Activated naive CD4-positive, alpha-beta T cell treated with Interleukin-2 at 50 U/mL for 16 hours (primary cell): ENCODE data around the gene CAND2.

Experiments used
- DNase-seq: peaks from one replicate; pipeline ENCODE4 v3.0.0-alpha.2; 2020

CAND2 gene

DNA sequence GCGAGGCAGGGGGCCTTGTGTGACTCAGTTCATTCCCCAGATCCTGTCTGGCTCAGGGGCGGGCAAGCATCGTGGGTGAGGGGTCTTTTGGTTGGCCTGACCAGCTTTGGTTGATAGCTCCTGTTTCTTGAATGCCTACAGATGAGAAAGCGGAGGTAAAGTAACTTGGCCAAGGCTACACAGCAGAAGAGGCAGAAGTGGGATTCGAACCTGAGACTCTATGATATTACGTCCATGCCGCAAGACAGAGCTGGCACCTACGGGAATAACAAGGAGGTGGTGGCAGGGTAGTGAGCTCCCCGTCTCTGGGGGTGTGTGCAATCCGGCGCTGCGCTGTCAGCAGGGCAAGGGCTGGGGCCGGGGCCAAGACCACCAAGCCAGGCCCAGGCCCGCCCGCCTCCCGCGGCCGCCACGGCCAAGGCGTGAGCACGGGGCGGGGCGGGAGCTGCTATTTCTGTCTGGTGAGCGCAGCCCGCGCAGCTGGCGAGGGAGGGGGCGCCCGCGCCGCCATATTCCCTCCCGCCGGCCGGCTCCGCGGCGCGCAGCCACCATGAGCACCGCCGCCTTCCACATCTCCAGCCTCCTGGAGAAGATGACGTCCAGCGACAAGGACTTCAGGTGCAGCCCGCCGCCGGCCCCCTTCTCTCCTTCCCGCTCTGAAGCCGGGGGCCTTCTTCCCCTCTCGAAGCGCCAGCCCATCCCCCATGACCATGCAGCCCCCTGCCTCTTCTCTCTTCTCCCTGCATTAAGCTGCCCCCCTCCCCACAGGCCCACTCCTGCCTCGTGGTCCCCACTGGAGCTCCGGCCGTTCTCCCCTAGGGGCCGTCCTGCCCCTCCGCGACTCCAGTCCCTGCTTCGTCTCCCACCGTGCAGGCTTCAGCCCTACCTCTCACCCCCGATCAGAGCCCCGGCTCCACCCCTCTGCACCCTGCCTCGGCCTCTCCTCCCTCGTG lies at the start of gene CAND2:
Gene CAND2 (plus strand): TSS at position 510 of the 953 bp plus-strand sequence. CDS start 41 bp downstream, at position 551.
- DNase-seq, result peak; percentile 44

DNA sequence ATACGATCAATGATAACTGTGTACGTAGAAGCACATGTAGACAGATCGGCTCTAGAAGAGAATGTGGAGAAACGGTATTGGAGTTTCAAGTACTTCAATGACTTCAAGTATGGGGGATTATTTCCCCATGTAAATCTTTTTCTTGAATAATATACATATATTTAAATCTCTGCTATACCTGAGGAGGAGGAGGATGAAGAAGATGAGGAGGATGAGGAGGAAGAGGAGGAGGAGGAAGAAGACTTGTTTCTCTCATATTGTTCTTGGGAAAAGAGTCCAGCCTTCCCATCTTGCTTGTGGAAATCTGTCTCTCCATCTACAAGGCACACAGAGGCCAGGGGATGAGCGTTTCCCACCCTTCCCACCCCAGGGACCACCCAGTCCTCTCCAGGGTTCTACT lies 48.0 kb upstream of the CAND2 start:
- DNase-seq, result no peak

DNA sequence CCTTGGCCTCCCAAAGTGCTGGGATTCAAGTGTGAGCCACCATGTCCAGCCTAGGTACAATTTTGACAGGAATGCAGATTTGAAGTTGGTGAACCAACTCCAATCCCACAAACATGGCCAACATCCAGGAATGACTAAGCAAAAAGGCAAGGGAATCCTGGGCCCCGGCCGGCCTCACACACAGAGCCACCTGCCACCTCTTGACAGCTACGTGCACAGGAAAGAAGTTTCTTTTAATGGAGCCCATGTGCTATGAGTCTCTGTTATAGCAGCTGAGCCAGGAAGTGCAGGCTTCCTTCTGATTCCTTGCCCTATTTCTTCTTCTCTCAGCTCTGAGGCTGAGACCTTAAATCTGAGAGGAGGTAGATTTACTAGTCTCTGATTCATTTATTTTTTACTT lies 46.3 kb upstream of the CAND2 start:
- DNase-seq, result no peak

DNA sequence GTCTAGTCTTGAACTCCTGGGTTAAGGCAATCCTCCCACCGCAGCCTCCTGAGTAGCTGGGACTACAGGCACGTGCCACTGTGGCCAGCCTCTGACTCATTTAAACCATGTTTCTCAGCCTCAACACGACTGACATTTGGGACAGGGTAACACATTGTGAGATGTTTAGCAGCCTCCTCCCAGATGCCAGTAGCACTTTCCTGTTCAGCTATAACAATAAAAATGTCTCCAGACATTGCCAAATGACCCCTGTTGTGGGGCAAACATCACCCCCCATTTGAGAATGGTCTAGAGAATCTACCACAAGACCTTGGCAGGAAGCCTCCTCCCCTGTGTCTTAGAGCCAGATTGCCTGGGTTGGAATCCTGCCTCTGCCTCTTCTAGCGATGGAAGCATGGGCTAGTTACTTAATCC lies 45.8 kb upstream of the CAND2 start:
- peak; percentile 32 for DNase-seq

DNA sequence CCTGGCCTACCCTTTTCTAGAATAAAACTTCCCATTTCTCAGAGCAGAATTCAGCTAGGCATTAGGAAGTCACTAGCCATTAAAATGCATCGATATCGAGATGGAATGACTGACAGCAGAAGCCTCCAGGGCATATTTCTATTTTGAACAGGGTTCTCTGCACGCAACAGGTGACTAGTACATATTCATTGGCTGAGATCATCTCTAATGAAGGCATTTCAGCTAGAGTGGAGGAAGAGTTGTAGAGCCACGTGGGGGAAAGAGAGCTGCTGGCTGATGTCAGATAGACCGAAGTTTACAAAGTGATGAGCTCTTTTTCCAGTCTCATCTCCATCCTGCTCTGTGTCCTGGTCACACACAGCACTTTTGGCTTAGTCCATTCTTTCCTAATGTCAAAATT lies 44.9 kb upstream of the CAND2 start:
- no peak for DNase-seq

DNA sequence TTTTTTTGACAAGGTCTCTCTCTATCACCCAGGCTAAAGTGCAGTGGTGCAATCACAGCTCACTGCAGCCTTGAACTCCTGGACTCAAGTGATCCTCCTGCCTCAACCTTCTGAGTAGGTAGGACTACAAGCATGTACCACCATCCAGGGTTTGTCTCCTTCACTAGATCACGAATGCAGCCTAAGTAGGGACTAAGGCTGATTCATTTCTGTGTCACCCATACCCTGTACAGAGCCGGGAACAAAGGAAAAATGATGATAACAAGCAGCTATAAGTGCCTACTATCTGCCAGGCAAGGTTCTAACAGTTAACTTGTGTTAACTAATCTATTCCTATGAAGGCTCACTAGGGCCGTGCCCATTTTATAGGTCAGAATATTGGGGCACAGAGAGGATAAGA lies 44.4 kb upstream of the CAND2 start:
- DNase-seq, result no peak

DNA sequence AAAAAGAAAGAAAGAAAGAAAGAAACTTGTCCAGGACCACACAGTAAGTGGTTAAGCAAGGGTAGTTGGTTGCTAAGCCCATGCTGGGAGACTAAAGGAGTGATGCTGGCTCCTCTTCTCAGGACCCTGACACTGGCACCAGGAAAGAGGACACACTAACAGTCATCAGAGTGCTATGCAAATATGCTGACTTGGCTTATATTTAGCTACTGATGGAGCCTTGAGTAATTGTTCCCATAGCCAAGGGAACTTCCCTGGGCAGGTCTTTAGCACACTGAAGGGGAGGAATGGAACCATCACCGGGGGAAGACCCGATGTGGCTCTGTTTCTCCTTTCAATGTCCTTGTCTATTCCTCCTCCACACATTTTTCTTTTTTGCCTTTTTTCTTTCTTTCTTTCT lies 43.7 kb upstream of the CAND2 start:
- no peak for DNase-seq

DNA sequence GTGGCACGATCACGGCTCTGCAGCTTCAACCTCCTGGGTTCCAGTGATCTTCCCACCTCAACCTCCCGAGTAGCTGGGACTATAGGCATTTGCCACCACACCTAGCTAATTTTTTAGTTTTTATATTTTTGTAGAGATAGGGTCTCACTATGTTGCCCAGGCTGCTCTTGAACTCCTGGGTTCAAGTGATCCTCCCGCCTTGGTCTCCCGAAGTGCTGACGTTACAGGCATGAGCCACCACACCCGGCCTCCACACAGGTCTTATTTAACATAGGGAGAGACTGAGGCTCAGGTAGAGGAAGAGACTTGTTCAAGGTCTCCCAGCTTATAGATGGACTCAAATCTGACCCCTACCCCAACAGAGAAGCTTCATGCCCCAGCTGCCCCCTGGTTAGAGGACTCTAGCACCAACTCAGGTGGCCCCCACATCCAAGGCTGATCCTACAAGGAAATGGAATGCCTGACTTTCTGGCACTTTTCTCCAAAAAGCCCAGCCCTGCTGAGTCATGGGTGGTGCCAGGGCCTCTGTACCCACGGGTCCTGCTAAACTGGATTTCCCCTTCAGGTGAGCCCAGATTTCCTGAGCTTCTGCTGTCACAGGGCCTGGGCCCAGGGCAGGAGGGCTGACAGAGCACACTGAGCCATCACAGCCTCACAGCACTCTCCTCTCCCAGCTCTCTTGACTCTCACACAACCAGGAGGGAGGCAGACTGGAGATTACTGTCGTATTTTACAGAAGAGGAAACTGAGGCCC lies 43.0 kb upstream of the CAND2 start:
- no peak for DNase-seq

DNA sequence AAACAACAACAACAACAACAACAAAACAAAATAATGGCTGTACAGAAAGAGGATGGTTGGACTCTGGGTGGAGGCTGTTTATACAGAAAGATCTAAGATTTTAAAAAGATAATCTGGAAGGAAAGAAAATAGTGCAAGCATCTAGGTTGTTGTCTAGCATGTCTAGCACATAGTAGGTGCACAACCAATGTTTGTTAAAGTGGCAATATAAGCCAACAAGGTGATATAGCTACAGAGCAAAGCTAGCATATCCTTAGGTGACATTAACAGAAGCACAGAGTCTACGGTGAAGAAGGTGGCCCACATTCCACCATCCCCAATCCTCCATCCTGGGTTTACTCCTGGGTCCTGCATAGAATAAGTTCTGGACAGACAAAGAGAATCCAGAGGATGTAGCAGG lies 42.2 kb upstream of the CAND2 start:
- no peak for DNase-seq

DNA sequence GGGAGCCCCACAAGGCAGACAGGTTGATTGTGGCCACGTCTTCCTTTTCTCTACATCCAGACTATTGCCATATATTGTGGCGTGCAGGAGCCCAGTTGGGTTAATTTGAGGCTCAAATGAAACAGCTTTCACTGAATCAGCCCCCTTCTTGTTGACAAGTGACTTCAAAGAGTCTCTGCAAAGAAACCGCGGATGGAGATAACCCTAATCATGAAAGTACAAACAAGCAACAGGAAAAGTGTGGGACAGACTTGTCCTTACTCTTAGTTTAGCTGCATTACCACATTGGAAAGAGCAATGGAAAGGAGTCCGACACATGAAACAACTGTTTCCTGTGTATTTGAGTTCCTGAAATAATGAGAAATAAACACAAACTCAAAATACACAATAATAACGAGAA lies 40.7 kb upstream of the CAND2 start:
- DNase-seq, result no peak

DNA sequence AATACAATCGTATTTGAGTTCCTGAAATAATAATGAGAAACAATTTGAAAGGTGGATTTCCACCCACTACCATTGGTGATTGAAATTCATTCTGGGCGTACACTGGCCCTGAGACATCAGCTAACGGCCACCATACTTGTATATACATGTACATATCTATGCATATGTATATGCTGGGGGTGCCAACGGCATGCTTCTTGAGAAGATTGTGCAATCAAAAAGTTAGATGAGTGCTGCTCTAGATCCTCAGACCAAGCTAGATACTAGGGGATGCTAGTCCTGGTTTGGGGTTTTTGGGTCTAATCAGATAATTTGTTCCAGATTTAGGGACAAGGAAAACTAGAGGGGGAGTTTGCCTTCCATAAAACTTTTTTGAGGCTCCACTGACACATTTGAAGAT lies 40.3 kb upstream of the CAND2 start:
- no peak for DNase-seq

DNA sequence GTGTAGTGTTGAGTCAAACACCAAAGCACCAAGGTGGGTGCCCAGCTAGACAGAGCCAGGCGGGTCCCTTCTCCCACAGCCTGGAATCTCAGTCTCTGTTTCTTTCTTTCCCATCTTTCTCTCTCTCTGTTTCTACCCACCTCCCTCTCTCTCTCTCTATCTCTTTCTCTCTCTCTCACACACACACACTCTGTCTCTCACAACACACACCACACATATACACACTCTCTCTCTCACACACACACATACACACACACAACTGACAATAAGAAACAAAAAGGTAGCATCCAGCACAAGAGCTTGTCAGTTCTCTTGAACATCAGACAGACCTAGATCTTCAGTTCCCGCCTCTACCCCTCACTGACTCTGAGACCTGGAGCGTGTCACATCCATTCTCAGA lies 39.8 kb upstream of the CAND2 start:
- no peak for DNase-seq

DNA sequence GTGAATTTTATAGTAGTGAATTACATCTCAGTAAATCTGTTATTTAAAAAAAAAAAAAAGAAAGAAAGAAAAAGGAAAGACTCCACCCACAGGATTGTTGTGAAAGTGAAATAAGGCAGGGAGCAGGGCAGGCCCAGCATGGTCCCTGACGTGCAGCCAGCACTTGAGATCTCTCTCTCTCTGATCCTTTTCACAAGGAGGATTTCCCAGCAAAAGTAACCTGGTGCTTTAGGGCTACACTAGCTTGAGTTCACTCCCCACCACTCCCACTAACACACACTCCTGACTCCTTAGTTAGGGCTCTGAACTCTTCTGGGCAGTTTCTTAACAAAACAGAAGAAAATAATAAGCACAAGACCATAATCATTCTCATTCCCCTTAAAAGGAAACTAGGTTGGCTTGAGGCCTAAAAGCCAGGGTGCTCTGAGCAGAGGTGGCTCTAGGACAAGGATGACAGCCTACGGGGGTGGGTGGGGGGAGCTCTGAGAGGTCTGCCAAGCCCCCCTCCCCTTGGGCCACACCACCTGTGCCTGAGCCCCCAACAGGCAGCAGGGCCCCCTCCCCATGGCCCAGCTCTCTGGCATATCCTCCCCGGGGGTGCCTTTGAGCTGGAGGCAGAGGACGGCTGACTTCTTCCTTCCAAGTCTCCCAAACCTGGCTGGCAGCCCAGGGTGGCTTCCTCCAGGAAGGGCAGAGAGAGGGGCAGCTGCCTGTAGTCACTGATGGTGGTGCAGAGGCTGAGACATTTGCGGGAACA lies 38.3 kb upstream of the CAND2 start:
- no peak for DNase-seq

DNA sequence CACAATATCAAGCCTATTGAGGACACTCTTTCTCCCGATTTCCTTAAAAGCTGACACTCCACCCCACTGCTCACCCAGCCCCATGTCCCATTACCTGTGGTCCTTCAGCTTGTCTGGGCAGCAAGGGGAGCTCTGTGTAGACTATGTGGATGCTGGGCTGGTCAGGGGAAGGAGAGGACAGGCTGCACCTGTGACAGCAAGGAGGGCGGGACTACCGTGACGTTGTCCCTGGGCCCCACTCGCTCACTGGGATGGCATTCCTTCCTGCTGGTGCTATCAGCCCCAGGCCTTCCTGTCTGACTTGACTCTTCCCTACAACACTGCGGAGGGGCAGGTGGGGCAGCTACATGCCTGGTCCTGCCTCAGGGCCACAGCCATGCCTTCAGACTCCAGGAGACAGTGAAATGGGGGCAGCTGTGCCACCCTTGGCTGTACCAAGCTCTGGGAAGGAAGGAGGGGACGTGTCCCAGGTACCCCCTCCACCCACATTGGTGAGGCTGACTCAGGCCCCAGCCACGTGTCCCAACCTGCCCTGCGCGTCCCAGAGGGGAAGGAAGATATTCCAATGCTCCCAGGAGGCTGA lies 37.3 kb upstream of the CAND2 start, which contains the start of gene TMEM40:
Gene TMEM40 (minus strand): TSS at position 163 of the 583 bp plus-strand sequence. CDS start 9,427 bp downstream, outside the sequence.
- no peak for DNase-seq

DNA sequence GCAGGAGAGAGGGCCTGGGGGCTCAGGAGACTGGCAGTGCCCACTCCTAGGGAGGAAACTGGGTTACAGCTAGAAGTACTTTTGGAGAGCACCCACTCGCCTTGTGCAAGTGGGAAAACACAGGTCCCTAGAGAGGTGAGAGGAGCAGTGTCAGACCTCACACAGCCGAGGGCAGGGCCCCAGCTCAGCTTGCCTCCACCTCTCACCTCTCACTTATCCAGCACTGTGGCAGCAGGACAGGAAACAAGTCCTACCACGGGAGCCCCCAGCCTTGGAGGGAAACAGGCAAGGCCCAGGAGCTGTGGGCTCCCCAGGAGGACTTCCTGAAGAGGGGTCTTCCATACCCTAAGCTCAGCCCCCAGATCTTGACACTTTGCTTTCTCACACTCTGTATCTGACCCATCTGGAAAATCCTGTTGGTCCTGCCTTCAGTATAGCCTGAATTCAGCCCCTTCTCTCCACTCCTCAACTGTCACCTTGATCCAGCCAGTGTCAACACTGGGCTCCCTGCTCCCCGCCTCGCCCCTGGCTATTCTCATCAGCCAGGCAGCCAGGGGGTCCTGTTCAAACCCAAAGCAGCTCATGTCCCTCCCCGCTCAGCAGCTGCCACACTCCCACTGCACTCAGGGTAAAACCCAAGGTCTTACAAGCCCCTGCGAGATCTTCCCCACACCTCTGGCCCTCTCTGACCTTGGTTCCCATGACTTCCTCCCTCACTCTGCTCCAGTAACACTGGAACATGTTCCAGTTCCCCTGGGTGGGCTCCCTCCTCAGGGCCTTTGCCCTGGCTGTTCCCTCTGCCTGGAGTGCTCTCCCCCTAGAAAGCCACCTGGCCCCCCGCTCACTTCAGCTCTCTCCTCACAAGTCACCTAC lies 36.6 kb upstream of the CAND2 start:
- no peak for DNase-seq

DNA sequence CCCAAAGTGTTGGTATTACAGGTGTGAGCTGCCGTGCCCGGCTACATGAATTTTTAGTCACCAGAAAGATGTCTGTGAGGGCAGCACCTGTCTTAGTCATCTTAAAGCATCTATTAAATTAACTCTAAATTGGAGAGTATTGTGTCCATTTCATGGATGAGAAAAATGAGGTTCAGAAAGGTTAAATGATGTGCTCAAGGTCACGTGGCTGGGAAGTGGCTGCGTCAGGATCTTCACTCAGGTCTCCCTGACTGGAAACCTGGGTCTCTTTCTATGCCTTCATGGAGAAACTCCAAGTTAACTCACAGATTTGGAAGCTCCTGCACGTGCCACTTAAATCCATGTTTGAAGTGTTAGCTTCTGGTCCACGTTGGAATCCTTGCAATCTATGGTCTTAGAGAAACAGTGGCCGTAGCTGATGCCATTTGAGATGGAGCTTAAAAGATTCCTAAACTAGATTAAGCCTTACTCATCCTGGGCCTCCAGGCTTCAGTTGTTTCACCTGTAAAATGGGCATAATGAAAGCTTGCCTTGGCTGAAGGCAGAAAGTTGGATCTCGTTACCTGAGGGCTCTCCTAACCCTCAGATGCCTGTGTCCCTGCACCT lies 32.2 kb upstream of the CAND2 start:
- no peak for DNase-seq

DNA sequence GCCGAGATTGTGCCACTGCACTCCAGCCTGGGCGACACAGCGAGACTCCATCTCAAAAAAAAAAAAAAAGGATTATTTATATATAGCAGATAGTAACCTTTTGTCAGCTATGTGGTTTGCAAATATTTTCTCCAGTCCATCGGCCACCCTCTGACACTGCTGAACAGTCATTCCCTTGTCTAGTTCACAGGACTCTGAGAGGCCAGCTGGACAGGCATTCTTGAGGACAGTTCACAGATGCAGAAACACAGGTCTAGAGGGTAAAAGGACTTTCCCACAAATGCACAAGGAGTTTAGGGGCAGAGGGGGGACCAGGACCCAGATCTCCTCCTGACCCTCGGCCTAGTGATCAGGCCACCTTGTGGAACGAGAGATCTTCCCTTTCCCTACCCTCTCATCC lies 29.9 kb upstream of the CAND2 start:
- DNase-seq, result no peak

DNA sequence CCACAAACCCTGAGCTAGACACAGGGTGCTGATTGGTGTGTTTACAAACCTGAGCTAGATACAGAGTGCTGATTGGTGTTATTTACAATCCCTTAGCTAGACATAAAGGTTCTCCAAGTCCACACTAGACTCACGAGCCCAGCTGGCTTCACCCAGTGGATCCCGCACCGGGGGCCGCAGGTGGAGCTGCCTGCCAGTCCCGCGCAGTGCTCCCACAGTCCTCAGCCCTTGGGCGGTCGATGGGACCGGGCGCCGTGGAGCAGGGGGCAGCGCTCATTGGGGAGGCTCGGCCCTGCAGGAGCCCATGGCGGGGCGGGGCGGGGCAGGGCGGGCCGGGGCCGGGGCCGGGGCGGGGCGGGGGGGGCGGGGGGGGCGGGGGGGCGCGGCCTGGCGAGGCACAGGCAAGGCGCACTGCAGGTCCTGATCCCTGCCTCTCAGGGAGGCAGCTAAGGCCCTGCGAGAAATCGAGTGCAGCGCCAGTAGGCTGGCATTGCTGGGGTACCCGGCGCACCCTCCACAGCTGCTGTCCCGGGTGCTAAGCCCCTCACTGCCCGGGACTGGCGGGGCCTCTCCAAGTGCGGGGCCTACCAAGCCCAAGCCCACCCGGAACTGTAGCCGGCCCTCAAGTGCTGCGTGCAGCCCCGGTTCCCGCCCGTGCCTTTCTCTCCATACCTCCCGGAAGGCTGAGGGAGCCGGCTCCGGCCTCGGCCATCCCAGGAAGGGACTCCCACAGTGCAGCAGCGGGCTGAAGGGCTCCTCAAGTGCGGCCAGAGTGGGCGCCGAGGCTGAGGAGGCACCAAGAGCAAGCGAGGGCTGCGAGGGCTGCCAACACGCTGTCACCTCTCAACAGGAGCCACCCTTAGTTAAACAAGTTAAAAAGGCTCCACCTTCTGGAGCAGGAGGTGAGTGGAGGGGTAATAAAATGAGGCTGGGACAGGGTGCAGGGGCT lies 27.6 kb upstream of the CAND2 start:
- DNase-seq, result no peak

DNA sequence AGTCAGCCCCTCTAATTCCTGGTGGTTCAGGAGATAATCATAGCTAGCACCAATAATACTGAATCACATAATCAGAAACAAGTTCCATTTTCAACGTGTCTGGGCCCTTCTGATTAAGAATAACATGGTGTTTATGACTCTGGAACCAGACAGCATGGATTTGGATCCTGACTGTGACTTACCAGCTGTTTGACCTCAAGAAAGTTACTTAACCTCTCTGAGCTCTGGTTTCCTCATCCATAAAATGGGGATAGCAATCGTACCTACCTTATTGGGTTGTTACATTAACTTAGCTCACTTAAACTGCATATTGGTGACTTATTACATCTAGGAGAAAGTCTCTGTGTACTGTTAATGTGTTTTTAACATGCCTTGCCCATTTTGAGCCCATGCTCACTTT lies 26.7 kb upstream of the CAND2 start:
- no peak for DNase-seq

DNA sequence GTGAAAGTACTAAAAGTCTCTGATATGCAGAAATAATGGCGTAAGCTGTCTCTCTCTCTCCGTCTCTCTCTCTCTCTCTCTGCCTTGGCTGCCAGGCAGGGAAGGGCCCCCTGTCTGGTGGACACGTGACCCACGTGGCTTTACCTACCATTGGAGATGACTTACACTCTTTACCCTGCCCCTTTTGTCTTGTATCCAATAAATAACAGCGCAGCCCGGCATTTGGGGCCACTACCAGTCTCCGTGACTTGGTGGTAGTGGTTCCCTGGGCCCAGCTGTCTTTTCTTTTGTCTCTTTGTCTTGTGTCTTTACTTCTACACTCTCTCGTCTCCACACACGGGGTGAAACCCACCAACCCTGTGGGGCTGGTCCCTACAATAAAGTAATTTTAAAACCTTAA lies 25.2 kb upstream of the CAND2 start:
- no peak for DNase-seq
